HG02678 (cell line): ENCODE results near the gene KLHDC1.
"Not testable (repeated sequence)": the region's sequence is repeated elsewhere in the genome, so short reads cannot be mapped to it uniquely, and the experiment has no call there.

Experiments
- ATAC-seq: cut with Tn5 transposase; IDR thresholded peaks from one replicate; pipeline ENCODE4 v1.9.1; 2021; ENCODE audit warnings: mild to moderate bottlenecking, moderate library complexity; ENCODE audit not compliant: unreplicated experiment

KLHDC1 gene

GRCh38 chr14:49721733-49722435, 29.0 kb downstream of the KLHDC1 start:
- ATAC-seq, result not testable (repeated sequence)

GRCh38 chr14:49727171-49727570, 34.3 kb downstream of the KLHDC1 start:
- ATAC-seq, result no peak

GRCh38 chr14:49732896-49733295, 40.0 kb downstream of the KLHDC1 start:
- no peak for ATAC-seq

GRCh38 chr14:49733836-49734235, 40.9 kb downstream of the KLHDC1 start:
- ATAC-seq, result no peak

GRCh38 chr14:49735669-49736068, 42.7 kb downstream of the KLHDC1 start:
- ATAC-seq, result not testable (repeated sequence)

GRCh38 chr14:49745191-49745590, 52.3 kb downstream of the KLHDC1 start:
- no peak for ATAC-seq

- ATAC-seq, result not testable (repeated sequence)
These were observed 53.6 kb downstream of the KLHDC1 start for GRCh38 chr14:49746476-49746875.

GRCh38 chr14:49754570-49755097, 61.7 kb downstream of the KLHDC1 start:
- no peak for ATAC-seq

GRCh38 chr14:49755378-49755777, 62.5 kb downstream of the KLHDC1 start:
- ATAC-seq, result no peak

GRCh38 chr14:49761839-49762551, 69.1 kb downstream of the KLHDC1 start:
- no peak for ATAC-seq

GRCh38 chr14:49766839-49767238, 73.9 kb downstream of the KLHDC1 start:
- ATAC-seq, result no peak

GRCh38 chr14:49767270-49767570, 74.3 kb downstream of the KLHDC1 start:
- no peak for ATAC-seq

GRCh38 chr14:49767571-49768300, 74.8 kb downstream of the KLHDC1 start, which contains the start of gene KLHDC2:
TSS of gene KLHDC2 (plus strand) at chr14:49768153. CDS start at chr14:49768469, 316 bp downstream.
- peak; percentile 94 for ATAC-seq

- peak; percentile 20 for ATAC-seq
These were observed 75.6 kb downstream of the KLHDC1 start for GRCh38 chr14:49768301-49769121.

- ATAC-seq, result no peak
These were observed 76.3 kb downstream of the KLHDC1 start for GRCh38 chr14:49769171-49769570.

GRCh38 chr14:49769581-49770211, 76.8 kb downstream of the KLHDC1 start:
- no peak for ATAC-seq

GRCh38 chr14:49770212-49770817, 77.4 kb downstream of the KLHDC1 start:
- ATAC-seq, result no peak

- not testable (repeated sequence) for ATAC-seq
These were observed 78.8 kb downstream of the KLHDC1 start for GRCh38 chr14:49771691-49772090.

- ATAC-seq, result no peak
These were observed 81.2 kb downstream of the KLHDC1 start for GRCh38 chr14:49774106-49774505.

- no peak for ATAC-seq
These were observed 85.5 kb downstream of the KLHDC1 start for GRCh38 chr14:49778421-49778820.
